ENCODE data around the gene ZNRD2.

DNA sequence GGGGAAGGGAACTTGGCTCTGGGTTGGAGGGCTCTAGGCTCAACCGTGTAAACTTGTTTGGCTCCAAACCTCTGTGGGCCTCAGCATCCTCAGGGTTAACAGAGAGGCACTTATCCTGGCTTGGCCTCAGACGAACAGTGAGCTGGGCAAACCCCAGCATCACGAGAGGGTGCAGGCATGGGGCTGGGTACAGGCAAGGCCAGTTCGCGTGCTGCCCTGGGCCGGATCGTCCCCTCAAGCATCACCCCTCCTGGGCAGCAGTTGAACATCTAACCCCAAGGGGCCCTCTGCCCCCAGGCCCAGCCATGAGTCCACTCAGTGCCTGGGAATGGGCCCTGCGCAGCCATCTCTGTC lies 7.5 kb downstream of the ZNRD2 start:
- TF ChIP-seq CTCF (IDR thresholded peaks at IDR 0.05), result no peak
- TF ChIP-seq POLR2AphosphoS5 (IDR thresholded peaks at IDR 0.05; ENCODE audit: low read depth, low read length), result no peak
- TF ChIP-seq, protein P1, sequence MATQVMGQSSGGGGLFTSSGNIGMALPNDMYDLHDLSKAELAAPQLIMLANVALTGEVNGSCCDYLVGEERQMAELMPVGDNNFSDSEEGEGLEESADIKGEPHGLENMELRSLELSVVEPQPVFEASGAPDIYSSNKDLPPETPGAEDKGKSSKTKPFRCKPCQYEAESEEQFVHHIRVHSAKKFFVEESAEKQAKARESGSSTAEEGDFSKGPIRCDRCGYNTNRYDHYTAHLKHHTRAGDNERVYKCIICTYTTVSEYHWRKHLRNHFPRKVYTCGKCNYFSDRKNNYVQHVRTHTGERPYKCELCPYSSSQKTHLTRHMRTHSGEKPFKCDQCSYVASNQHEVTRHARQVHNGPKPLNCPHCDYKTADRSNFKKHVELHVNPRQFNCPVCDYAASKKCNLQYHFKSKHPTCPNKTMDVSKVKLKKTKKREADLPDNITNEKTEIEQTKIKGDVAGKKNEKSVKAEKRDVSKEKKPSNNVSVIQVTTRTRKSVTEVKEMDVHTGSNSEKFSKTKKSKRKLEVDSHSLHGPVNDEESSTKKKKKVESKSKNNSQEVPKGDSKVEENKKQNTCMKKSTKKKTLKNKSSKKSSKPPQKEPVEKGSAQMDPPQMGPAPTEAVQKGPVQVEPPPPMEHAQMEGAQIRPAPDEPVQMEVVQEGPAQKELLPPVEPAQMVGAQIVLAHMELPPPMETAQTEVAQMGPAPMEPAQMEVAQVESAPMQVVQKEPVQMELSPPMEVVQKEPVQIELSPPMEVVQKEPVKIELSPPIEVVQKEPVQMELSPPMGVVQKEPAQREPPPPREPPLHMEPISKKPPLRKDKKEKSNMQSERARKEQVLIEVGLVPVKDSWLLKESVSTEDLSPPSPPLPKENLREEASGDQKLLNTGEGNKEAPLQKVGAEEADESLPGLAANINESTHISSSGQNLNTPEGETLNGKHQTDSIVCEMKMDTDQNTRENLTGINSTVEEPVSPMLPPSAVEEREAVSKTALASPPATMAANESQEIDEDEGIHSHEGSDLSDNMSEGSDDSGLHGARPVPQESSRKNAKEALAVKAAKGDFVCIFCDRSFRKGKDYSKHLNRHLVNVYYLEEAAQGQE (IDR thresholded peaks at IDR 0.05; ENCODE audit: insufficient read depth in 1 of 2, low read depth in 2 of 2, low read length in 1 of 2), result no peak
- TF ChIP-seq TCF7L2 (IDR thresholded peaks at IDR 0.05; ENCODE audit: low read depth, low read length), result no peak
